CD14-positive monocyte (primary cell): ENCODE data around the gene SYCP3. TPM values are rescaled to one million over a fixed set of nuclear protein-coding genes. Genes with fewer than 3 reads are reported as not detected.
A peak's percentile ranks its signal among the peaks of the same experiment; 100 is the strongest.

Source experiments
- DNase-seq, 3 donors: peaks; one replicate each; pipeline ENCODE4 v3.0.0-alpha.2; 2011 to 2022
- H2AFZ ChIP-seq: 2 replicates; pipeline ENCODE4 v1.6.0; 2012; ENCODE audit warnings: mild to moderate bottlenecking, low read depth, low read length, inconsistent platforms; ENCODE audit not compliant: insufficient read depth, poor library complexity, severe bottlenecking
- H3K27ac ChIP-seq, 2 donors: 1 replicate in 1 of 2; 2 replicates in 1 of 2; pipeline ENCODE4 v1.5.1; 2012 to 2013; ENCODE audit warnings: low read length in 2 of 2, control low read depth in 1 of 2, inconsistent platforms in 1 of 2, low read depth in 1 of 2, mild to moderate bottlenecking in 1 of 2
- H3K27me3 ChIP-seq, 2 donors: one replicate each; pipeline versions ENCODE4 v1.6.0 to v1.6.1; 2011 to 2013; ENCODE audit warnings: low read length in 2 of 2; ENCODE audit not compliant: control insufficient read depth in 2 of 2, insufficient read depth in 2 of 2
- H3K36me3 ChIP-seq, 2 donors: replicated peaks in 1 of 2; 1 replicate in 1 of 2; 2 replicates in 1 of 2; pipeline versions ENCODE4 v1.5.1 to v1.6.1; 2012 to 2013; ENCODE audit warnings: low read length in 2 of 2, control low read depth in 1 of 2, inconsistent platforms in 1 of 2, mild to moderate bottlenecking in 1 of 2; ENCODE audit not compliant: insufficient read depth in 2 of 2, control insufficient read depth in 1 of 2
- H3K4me1 ChIP-seq, 2 donors: 1 replicate in 1 of 2; 2 replicates in 1 of 2; pipeline versions ENCODE4 v1.5.1 to v1.6.1; 2012 to 2013; ENCODE audit warnings: low read length in 2 of 2, control low read depth in 1 of 2, inconsistent platforms in 1 of 2, mild to moderate bottlenecking in 1 of 2, moderate library complexity in 1 of 2; ENCODE audit not compliant: insufficient read depth in 2 of 2, control insufficient read depth in 1 of 2
- H3K4me2 ChIP-seq: replicated peaks from 2 replicates; pipeline ENCODE3; 2012; ENCODE audit warnings: low read length, moderate library complexity, mild to moderate bottlenecking; ENCODE audit not compliant: poor library complexity, severe bottlenecking; ENCODE audit errors: extremely low read depth
- H3K4me3 ChIP-seq, 3 experiments: fragments of 200-600 bp in 1 of 3; sonication (generic) in 1 of 3; replicated peaks in 1 of 3; 1 replicate in 2 of 3; 2 replicates in 1 of 3; pipeline ENCODE4 v1.5.1; 2011 to 2013; ENCODE audit warnings: low read length in 3 of 3, mild to moderate bottlenecking in 3 of 3, control low read depth in 2 of 3, low read depth in 2 of 3, inconsistent platforms in 1 of 3, moderate library complexity in 1 of 3
- H3K79me2 ChIP-seq: 2 replicates; pipeline ENCODE4 v1.6.0; 2012; ENCODE audit warnings: mild to moderate bottlenecking, control low read depth, inconsistent platforms, low read length, moderate library complexity; ENCODE audit not compliant: insufficient read depth
- H3K9ac ChIP-seq: 2 replicates; pipeline ENCODE4 v1.6.0; 2017; ENCODE audit warnings: low read length, mild to moderate bottlenecking; ENCODE audit not compliant: insufficient read depth, poor library complexity, severe bottlenecking
- H3K9me3 ChIP-seq, 2 donors: replicated peaks in 1 of 2; 1 replicate in 1 of 2; 2 replicates in 1 of 2; pipeline versions ENCODE4 v1.5.1 to v1.6.1; 2012 to 2013; ENCODE audit warnings: low read length in 2 of 2, control low read depth in 1 of 2; ENCODE audit not compliant: control insufficient read depth in 1 of 2, insufficient read depth in 1 of 2
- H4K20me1 ChIP-seq: 2 replicates; pipeline ENCODE4 v1.6.0; 2012; ENCODE audit warnings: mild to moderate bottlenecking, low read length, control low read depth, moderate library complexity; ENCODE audit not compliant: insufficient read depth
- H3K27ac Mint-ChIP-seq, 7 donors: one replicate each; pipeline ENCODE4 v1.8.0; 2020; ENCODE audit warnings: mild to moderate bottlenecking in 7 of 7, mixed read lengths in 7 of 7, moderate library complexity in 6 of 7, inconsistent platforms in 2 of 7
- H3K27me3 Mint-ChIP-seq, 3 donors: one replicate each; pipeline ENCODE4 v1.8.0; 2021 to 2022; ENCODE audit warnings: low read depth in 3 of 3, mild to moderate bottlenecking in 3 of 3, mixed read lengths in 3 of 3, moderate library complexity in 3 of 3, inconsistent platforms in 1 of 3
- H3K36me3 Mint-ChIP-seq, 2 donors: one replicate each; pipeline ENCODE4 v1.8.0; 2020; ENCODE audit warnings: mixed read lengths in 2 of 2, inconsistent platforms in 1 of 2, mild to moderate bottlenecking in 1 of 2
- H3K4me1 Mint-ChIP-seq: one replicate; pipeline ENCODE4 v1.8.0; 2020; ENCODE audit warnings: mild to moderate bottlenecking, mixed read lengths
- H3K4me3 Mint-ChIP-seq, 2 donors: one replicate each; pipeline ENCODE4 v1.8.0; 2020; ENCODE audit warnings: mild to moderate bottlenecking in 2 of 2, mixed read lengths in 2 of 2, moderate library complexity in 1 of 2
- H3K9me3 Mint-ChIP-seq, 7 donors: one replicate each; pipeline ENCODE4 v1.8.0; 2020 to 2022; ENCODE audit warnings: mixed read lengths in 7 of 7, mild to moderate bottlenecking in 6 of 7, moderate library complexity in 6 of 7, inconsistent platforms in 2 of 7
- WGBS: methylation state at CpG from one replicate; pipeline ENCODE4 v1.1.5; 2013; ENCODE audit warnings: missing lambda C conversion rate; ENCODE audit not compliant: insufficient coverage; 5-methylcytosine and 5-hydroxymethylcytosine counted together
- intact Hi-C, 2 donors: fragments of 100-400 bp; cut with micrococcal nuclease; formaldehyde crosslinking; loops; one replicate each; pipeline versions ENCODE4 v1.15.0 to v1.15.1; 2023
- polyA plus RNA-seq, 3 donors: library from polyadenylated mRNA; depleted of rRNA in 1 of 3; unstranded in 2 of 3; stranded (reverse) in 1 of 3; fragments of 300-500 nt in 2 of 3; fragments of >200 nt in 1 of 3; fragmentation: Illumina TruSeq in 2 of 3; gene quantifications; 1 replicate in 2 of 3; 2 replicates in 1 of 3; pipeline ENCODE4 v1.2.3, GENCODE V29; 2012 to 2021
- TF ChIP-seq, protein P1 (sequence below): fragments of 200-600 bp; IDR thresholded peaks from one replicate; pipeline ENCODE4 v1.8.0; 2022; ENCODE audit warnings: antibody characterized with exemption, mild to moderate bottlenecking

The SYCP3 gene
- polyA plus RNA-seq, 3 donors: 0.15 TPM; not detected in 2

- Histone ChIP-seq H3K27ac (peak overlapping the region in 1 of 2 donors; percentile 29), H3K9me3 (no peaks in the 10 kb centered on the region), H3K79me2 (peaks cover 6% of the 10 kb centered on the region), H3K4me3 (no peak overlapping the region), H2AFZ (no peak overlapping the region), H3K4me1 (peaks cover 67 to 74% of the 10 kb centered on the region in 2 donors), H3K9ac (no peak overlapping the region), H3K4me2 (no peak overlapping the region), H3K36me3 (peaks cover 3 to 11% of the 10 kb centered on the region in 2 donors), H3K27me3 (no peaks in the 10 kb centered on the region), H4K20me1 (no peaks in the 10 kb centered on the region)
- no peaks in the 10 kb centered on the region for H3K27me3 Mint-ChIP-seq
- H3K4me3 Mint-ChIP-seq: no peak overlapping the region
- peaks cover 75% of the 10 kb centered on the region for H3K4me1 Mint-ChIP-seq
- WGBS: 0% methylated on average over 1 of the region's 2 CpGs
- intact Hi-C loops: loop anchor here (5.0 to 10.0 kb wide), 4 partner anchors 51 to 1769 kb away; partner anchors contain the start of gene ARL1 (in 1 of the 2)
- no peaks in the 10 kb centered on the region for H3K9me3 Mint-ChIP-seq
- DNase-seq: no peak
- TF ChIP-seq, protein P1, sequence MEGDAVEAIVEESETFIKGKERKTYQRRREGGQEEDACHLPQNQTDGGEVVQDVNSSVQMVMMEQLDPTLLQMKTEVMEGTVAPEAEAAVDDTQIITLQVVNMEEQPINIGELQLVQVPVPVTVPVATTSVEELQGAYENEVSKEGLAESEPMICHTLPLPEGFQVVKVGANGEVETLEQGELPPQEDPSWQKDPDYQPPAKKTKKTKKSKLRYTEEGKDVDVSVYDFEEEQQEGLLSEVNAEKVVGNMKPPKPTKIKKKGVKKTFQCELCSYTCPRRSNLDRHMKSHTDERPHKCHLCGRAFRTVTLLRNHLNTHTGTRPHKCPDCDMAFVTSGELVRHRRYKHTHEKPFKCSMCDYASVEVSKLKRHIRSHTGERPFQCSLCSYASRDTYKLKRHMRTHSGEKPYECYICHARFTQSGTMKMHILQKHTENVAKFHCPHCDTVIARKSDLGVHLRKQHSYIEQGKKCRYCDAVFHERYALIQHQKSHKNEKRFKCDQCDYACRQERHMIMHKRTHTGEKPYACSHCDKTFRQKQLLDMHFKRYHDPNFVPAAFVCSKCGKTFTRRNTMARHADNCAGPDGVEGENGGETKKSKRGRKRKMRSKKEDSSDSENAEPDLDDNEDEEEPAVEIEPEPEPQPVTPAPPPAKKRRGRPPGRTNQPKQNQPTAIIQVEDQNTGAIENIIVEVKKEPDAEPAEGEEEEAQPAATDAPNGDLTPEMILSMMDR: no peak
- peak overlapping the region in 4 of 7 donors; percentile 4 to 34 (median 28) for H3K27ac Mint-ChIP-seq
- H3K36me3 Mint-ChIP-seq: peaks cover 18 to 42% of the 10 kb centered on the region in 2 donors
These were observed 36.6 kb upstream of the SYCP3 start for GRCh38 chr12:101775816-101776215.

DNA sequence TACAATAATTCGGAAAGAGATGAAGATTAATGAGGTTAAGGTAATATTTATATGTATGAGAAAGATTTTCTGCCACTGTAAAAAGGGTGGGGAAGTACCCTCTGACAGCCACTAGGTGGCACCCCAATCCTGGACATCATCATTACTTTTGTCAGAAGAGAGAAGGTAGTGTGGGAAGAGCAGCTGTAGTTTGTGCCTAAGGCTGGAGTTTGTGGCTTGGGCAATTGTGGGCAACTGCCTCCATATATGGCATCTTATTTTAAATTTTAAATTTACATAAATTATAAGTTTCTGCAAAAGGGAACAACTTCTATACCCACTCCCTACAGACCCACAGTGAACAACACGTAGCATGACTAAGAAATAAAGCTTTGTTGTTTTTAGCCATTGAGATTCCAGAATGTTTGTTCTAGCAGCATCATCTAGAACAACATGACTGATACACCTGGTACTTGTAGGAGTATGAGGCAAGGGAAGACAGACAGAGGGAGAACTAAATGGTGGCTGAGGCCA, 34.4 kb upstream of the SYCP3 start:
- Histone ChIP-seq H2AFZ (no peak overlapping the region), H3K27me3 (no peaks in the 10 kb centered on the region), H3K9ac (no peak overlapping the region), H3K79me2 (peaks cover 4% of the 10 kb centered on the region), H3K4me3 (no peak overlapping the region), H3K9me3 (no peaks in the 10 kb centered on the region), H3K4me1 (peaks cover 51 to 59% of the 10 kb centered on the region in 2 donors), H3K4me2 (peak overlapping the region; percentile 11), H3K36me3 (peaks cover 15 to 30% of the 10 kb centered on the region in 2 donors), H4K20me1 (no peaks in the 10 kb centered on the region), H3K27ac (no peak overlapping the region)
- WGBS: no CpG with 5 or more reads among the region's 2 CpGs
- peak; percentile 71 to 79 (median 77) for DNase-seq
- Mint-ChIP-seq H3K9me3 (no peaks in the 10 kb centered on the region), H3K36me3 (peaks cover 29 to 50% of the 10 kb centered on the region in 2 donors), H3K4me3 (no peak overlapping the region), H3K4me1 (peaks cover 59% of the 10 kb centered on the region), H3K27ac (peak overlapping the region in 6 of 7 donors; percentile 28 to 90 (median 79)), H3K27me3 (no peaks in the 10 kb centered on the region)
- TF ChIP-seq, protein P1: peak; percentile 98
- intact Hi-C loops: loop anchor here in 1 of 2 donors (2.0 to 10.0 kb wide), 4 partner anchors 57 to 1771 kb away; partner anchors contain the start of genes ARL1 and GNPTAB
